GM21367 (cell line): ENCODE measurements around the gene ZIK1.

Experiments used
- ATAC-seq: cut with Tn5 transposase; IDR thresholded peaks from one replicate; pipeline ENCODE4 v1.9.1; 2021; ENCODE audit not compliant: unreplicated experiment

The ZIK1 gene

DNA sequence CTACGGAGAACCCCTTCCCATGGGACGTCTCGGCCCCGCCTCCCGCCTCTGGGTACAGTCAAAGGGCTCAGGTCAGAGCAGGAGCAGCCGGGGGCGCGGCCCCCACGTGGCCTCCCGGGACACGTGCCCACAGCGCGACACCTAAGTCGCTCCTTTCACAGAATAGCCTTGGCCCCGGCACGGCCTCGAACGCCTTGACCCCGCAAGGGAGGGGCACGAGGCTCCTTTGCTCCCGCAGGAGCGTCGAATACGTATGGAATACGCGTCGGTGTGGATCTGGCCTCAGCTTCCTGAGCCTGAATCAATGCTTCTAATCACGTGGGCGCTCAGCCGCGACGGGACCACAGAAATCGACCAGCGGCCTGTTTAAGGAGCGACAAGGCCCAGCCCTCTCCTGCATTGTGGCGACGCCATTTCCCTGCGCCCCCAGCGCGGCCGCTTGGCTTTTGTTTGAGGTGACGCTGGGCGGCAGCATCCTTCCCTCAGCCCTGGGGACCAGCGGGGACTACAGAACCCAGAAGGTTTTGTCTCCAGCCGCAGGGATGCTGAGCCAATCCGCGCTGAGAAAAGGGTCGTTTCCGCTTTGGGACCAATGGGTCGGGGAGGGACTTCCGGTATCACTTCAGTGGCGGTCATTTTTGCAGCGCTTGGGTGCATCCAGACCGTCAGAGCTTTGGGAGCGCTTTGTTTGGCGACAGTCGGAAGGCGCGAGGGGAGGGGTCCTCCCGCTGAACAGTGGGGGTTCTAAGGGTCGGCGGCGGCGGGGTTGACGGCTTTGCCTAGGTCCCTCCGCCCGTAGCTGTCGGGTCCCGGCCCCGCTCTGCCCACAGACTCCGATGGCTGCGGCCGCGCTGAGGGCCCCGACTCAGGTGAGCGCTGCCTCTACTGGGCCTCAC lies at the start of gene ZIK1:
TSS of gene ZIK1 (plus strand) at position 625 of the 896 bp plus-strand sequence. CDS start at position 837, 212 bp downstream.
- ATAC-seq: peak; percentile 73

DNA sequence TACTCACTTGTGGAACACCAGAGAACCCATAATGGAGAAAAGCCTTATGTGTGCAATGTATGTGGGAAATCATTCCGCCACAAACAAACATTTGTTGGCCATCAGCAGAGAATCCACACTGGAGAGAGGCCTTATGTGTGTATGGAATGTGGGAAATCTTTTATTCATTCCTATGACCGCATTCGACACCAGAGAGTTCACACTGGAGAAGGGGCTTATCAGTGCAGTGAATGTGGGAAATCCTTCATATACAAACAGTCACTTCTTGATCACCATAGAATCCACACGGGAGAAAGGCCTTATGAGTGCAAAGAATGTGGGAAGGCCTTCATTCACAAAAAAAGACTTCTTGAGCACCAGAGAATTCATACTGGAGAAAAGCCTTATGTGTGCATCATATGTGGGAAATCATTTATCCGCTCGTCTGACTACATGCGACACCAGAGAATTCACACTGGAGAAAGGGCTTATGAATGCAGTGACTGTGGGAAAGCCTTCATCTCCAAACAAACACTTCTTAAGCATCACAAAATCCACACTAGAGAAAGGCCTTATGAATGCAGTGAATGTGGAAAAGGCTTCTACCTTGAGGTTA lies 45.9 kb upstream of the ZIK1 start:
- ATAC-seq: no peak

DNA sequence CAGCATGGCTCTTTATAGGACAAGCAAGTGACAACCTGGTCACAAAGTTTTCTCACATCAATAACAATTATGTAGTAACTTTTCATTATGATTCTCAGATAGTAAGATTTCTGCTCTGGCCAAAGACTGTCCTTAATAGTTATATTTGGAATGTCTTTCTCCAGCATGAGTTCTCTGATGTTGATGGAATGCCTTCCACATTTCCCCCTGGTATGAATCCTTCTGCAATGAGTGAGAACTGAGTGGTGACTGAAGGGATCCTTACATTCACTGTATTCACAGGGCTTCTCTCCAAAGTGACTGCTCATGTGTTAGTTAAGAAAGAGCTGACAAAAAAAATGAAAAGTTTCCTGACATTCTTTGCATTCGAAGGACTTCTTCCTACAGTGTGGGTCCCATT lies 37.4 kb upstream of the ZIK1 start:
- ATAC-seq: no peak

GRCh38 chr19:57552432-57552831 lies 31.5 kb upstream of the ZIK1 start:
- no peak for ATAC-seq

DNA sequence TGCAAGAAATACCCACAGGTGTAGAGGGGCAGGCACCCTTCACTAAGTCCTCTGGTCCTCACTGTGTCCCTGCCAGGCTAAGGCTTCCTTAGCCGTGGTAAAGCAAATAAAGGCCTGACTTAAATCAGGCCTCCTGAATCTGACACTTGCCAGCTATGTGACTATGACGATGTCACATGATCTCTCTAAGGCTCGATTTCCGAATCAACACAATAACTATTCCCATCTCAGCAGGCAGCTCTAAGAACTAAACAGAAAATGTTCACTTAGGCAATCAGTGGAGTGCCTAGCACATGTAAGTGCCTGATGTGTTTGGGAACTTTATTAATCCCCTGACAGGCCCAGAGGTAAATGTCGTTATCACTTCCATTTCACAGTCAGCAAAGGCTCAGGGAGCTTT lies 26.3 kb upstream of the ZIK1 start:
- ATAC-seq: no peak

DNA sequence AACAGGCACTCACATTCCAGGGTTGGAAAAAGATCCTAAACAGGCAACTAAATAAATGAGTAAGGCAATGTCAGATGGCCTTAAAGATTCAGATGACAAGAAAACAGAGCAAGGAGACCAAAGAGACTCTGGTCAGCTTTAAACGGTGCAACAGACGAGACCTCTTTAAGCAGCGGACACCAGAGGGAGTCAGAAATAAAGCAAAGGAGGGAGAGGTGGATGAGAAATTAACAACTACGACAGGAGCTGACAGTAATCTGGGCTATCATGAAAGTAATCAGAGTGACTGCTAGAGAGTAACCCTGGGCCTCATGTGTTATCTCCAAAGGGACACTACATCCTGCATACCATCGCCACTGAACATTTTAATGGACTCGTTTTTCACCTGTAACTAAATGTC lies 25.4 kb upstream of the ZIK1 start:
- ATAC-seq: no peak

GRCh38 chr19:57559008-57559403 lies 24.9 kb upstream of the ZIK1 start:
- no peak for ATAC-seq

- ATAC-seq: peak; percentile 88
These were observed 24.4 kb upstream of the ZIK1 start, which contains the start of gene ZNF550 for GRCh38 chr19:57559404-57560025. TSS of gene ZNF550 (minus strand) at chr19:57559863. CDS start at chr19:57559682, 181 bp downstream.

DNA sequence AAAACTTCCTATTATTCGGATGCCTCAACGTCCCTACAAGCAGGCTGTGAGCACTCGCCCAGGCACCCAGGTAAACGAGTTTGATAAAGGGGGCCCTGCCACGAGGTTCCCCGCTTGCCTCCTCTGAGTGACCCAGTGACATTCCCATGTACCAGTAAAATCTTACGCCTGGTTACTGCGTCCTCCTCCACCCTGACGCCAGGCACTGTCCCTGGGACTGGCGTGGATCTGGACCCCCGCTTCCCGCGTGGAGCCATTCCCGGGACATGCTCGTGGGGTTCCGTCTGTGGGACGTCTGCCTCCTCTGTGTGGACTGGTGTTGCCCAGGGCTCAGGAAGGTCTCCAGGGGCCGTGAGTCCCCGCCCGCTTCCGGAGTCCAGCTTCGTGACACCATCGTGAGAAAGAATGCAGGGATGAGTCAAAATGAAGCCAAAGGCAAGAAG lies 23.9 kb upstream of the ZIK1 start:
- peak; percentile 17 for ATAC-seq

GRCh38 chr19:57563547-57563946 lies 20.4 kb upstream of the ZIK1 start:
- no peak for ATAC-seq

DNA sequence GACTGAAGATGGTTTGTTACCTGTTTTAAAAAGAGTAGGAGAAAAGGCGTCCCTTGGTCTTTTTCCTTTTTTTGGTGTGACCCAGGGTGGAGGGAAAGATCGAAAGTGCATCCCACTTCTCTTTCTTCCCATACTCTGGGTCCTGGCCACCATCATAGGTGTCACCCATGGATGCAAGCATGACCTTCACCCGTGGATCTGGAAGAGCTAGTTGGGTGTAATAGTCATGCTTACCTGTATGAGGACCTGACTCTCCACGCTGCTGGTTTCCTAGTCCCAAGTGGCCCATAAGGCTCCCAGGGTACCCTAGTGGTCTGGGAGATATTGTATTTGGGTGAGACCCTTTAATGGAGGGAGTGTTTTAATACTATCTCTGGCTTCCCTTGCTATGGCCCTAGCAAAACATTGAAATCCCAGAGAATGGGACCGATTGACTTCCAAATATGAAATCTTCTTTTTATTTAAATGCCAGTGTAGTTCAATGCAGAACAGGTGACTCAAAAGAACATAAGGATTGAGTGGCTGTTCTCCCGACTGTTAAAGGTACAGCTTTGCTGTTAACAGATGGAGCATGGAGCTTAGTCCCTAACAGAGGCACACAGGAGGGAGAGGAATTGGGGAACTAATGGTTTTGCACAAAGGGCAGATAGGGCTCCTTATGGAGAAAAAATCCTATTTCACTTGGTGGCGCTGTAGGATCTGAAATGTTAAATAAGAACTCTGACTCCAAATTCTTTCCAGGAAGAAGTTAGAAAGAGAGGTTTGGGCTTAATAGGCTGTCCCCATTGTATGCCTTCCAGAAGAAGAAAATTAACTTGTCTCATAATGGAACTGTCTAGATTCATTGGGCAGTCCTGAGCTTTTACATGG lies 17.3 kb upstream of the ZIK1 start:
- no peak for ATAC-seq

DNA sequence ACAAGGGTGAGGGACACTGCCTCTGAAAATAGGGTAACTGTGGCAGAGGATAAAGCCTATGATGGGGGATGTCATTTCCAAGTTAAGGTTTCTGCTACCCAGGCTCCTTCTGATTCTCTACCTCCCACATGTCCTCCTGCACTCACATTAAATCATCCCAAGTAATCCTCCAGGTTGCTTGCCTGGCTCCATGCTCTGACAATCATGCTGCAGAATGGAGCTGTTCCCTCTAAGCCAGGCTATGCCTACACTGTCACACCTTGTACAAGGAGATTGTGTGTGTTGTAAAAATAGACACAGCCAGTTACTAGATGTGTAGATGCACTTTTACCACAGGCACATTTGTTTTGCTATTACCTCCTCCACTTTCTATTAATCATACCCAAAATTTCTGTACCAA lies 13.2 kb upstream of the ZIK1 start:
- no peak for ATAC-seq

GRCh38 chr19:57572415-57572947 lies 11.5 kb upstream of the ZIK1 start:
- no peak for ATAC-seq

DNA sequence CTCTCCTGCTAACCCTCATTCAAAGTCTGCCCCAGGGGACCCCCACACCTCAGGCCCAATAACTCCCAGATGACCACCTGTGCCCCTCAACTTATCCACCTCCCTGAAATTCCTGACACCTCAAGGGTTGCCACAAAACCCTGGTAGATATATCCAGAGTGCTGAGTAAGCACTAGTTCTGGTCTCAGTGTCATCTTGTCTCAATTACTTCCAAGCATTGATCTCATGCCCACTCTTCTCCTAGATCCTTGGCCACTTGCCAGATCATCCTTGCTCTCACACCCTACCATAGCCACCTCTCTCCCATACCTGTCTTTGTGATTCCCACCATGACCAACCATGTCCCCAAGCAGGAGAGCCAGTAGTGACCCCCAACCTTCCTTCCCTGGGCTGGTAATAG lies 7.3 kb upstream of the ZIK1 start:
- no peak for ATAC-seq

GRCh38 chr19:57578487-57579205 lies 5.3 kb upstream of the ZIK1 start, which contains the start of gene ZNF416:
TSS of gene ZNF416 (minus strand) at chr19:57578911. CDS start at chr19:57578704, 207 bp downstream.
- ATAC-seq: peak; percentile 81

DNA sequence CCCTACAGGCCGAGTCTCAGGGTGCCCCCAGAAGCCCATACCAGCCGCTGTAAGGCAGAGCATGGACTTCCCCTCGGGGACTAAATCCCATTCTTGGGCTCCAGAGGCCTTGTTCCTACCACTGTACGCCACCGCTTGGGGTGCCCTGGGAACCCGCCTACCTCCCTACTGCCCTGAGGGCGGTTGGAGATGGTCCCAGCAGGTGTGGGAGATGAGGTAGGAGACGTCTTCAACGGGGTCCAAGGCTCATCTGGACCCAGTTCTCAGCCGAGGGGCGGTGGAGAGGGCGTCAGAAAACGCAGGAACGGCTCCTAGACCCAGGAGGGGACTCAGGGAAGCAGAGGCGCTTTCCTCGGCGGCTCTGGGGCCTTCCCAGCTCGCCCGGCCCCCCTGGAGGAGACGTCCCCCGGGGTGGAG lies 833 bp upstream of the ZIK1 start:
- no peak for ATAC-seq

- ATAC-seq: no peak
These were observed 3.6 kb downstream of the ZIK1 start for GRCh38 chr19:57587529-57587928.

GRCh38 chr19:57599377-57599760 lies 15.4 kb downstream of the ZIK1 start:
- peak; percentile 30 for ATAC-seq

DNA sequence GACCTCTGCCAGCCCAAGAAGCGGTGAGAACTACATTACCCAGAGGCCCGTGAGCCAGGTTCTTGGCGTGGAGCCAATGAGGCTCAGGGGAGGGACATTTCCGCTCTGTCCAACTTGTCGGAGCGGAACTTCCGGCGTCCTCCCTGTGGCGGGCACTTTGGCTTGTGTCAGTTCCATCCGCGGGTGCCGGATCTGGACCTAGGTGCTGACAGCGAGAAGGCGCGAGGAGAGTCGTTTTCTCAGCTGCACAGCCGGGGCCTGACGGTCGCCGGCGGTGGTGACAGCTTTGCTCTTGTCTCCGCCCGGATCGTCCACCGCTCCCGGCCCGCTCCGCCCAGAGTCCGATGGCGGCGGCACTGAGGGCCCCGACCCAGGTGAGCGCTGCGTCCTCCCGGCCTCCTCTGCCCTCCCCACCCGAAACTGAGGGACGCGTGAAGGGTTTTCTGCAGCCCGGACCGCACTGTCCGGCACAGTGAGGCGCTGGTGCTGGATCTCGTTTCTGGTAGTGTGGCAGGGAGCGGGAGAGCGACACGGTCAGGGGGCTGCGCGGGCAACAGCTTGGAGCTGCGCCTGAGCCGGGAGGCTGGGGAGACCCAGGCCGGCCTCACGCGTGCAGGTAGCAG lies 15.9 kb downstream of the ZIK1 start, which contains the start of gene ZNF530:
TSS of gene ZNF530 (plus strand) at position 125 of the 623 bp plus-strand sequence. CDS start 4,461 bp downstream, outside the sequence.
- ATAC-seq: peak; percentile 90
